Body of pancreas (tissue), 4 donors: ENCODE results near the gene OR6C76. TPM values are rescaled to one million over a fixed set of nuclear protein-coding genes. Genes with fewer than 3 reads are reported as not detected.

ENCODE experiments used
- ATAC-seq: fragments of 150-250 bp; one replicate; pipeline ENCODE4 v1.9.1; 2016
- DNase-seq, 4 donors: peaks; one replicate each; pipeline ENCODE4 v3.0.0-alpha.2; 2019
- H3K27ac ChIP-seq, 4 donors: fragments of 200-600 bp; sonication (generic); 1 replicate in 3 of 4; 2 replicates in 1 of 4; pipeline versions ENCODE4 v1.5.1 to v1.6.1; 2016 to 2019; ENCODE audit warnings: mild to moderate bottlenecking in 1 of 4, mixed read lengths in 1 of 4, moderate library complexity in 1 of 4
- H3K27me3 ChIP-seq, 2 donors: fragments of 200-600 bp; sonication (generic); one replicate each; pipeline ENCODE4 v1.6.0; 2016; ENCODE audit warnings: mild to moderate bottlenecking in 1 of 2
- H3K36me3 ChIP-seq, 2 donors: fragments of 200-600 bp; sonication (generic); replicated peaks in 1 of 2; 2 replicates each; pipeline ENCODE4 v1.5.1; 2016; ENCODE audit warnings: low read depth in 2 of 2; ENCODE audit not compliant: insufficient read depth in 1 of 2
- H3K4me1 ChIP-seq: fragments of 200-600 bp; sonication (generic); one replicate; pipeline ENCODE4 v1.6.0; 2016
- H3K4me3 ChIP-seq, 2 donors: fragments of 200-600 bp; sonication (generic); 1 replicate in 1 of 2; 2 replicates in 1 of 2; pipeline ENCODE4 v1.5.1; 2016 to 2019
- H3K9me3 ChIP-seq, 3 donors: fragments of 200-600 bp; sonication (generic); 1 replicate in 2 of 3; 2 replicates in 1 of 3; pipeline ENCODE4 v1.5.1; 2016
- CTCF ChIP-seq, 7 experiments: fragments of 450-650 bp in 4 of 7; fragments of 200-600 bp in 3 of 7; sonication (generic) in 3 of 7; IDR thresholded peaks; one replicate each; pipeline ENCODE4 v1.5.1; 2016 to 2019; ENCODE audit warnings: antibody characterized with exemption in 7 of 7
- POLR2A ChIP-seq, 3 donors: fragments of 450-650 bp; IDR thresholded peaks; one replicate each; pipeline ENCODE4 v1.6.1; 2016; ENCODE audit warnings: antibody characterized with exemption in 3 of 3, mild to moderate bottlenecking in 2 of 3
- WGBS, 2 donors: methylation state at CpG; one replicate each; pipeline ENCODE4 v1.1.5; 2017; 5-methylcytosine and 5-hydroxymethylcytosine counted together
- intact Hi-C: fragments of 100-400 bp; cut with DNase I; formaldehyde crosslinking; loops from one replicate; pipeline ENCODE4 v1.15.1; 2023
- total RNA-seq, 2 donors: library from RNA; depleted of rRNA; stranded (reverse); fragments of >200 nt; gene quantifications; one replicate each; pipeline ENCODE4 v1.1.0, GENCODE V29; 2016

OR6C76 gene
- total RNA-seq, 2 donors from 2014 or later, result not detected

- 90 to 91% methylated on average over 3 of the region's 3 CpGs for WGBS, 2 donors
Measured at GRCh38 chr12:55470088-55470829, 44.2 kb downstream of the OR6C76 start, which contains the start of gene OR6C70. OR6C70 (minus strand) TSS chr12:55470138; CDS start chr12:55470138, 0 bp downstream.

GRCh38 chr12:55472264-55472663, 46.2 kb downstream of the OR6C76 start:
- Histone ChIP-seq H3K4me3 (no peak overlapping the region), H3K9me3 (no peaks in the 10 kb centered on the region), H3K27ac (no peak overlapping the region), H3K4me1 (no peaks in the 10 kb centered on the region), H3K27me3 (no peaks in the 10 kb centered on the region), H3K36me3 (no peaks in the 10 kb centered on the region)
- DNase-seq (no peak), ATAC-seq (no peak)
- intact Hi-C loops, result no loop called here
- 88 to 94% methylated on average over 1 of the region's 1 CpG for WGBS, 2 donors
- no peak for TF ChIP-seq POLR2A (IDR thresholded peaks at IDR 0.05)
- TF ChIP-seq CTCF (IDR thresholded peaks at IDR 0.05), result no peak

More at GRCh38 chr12:55470088-55470829, 44.2 kb downstream of the OR6C76 start, which contains the start of gene OR6C70:
- H3K27me3 ChIP-seq, result no peaks in the 10 kb centered on the region
- DNase-seq (no peak), ATAC-seq (no peak)
- H3K4me3 ChIP-seq, result no peak within 1 kb of the TSS
- H3K36me3 ChIP-seq, result no peaks in the 10 kb centered on the region
- no peak within 1 kb of the TSS for H3K27ac ChIP-seq
- TF ChIP-seq POLR2A (IDR thresholded peaks at IDR 0.05) (no peak), CTCF (IDR thresholded peaks at IDR 0.05) (no peak)
- H3K9me3 ChIP-seq, result no peaks in the 10 kb centered on the region
- no peaks in the 10 kb centered on the region for H3K4me1 ChIP-seq
- intact Hi-C loops, result no loop called here

Other genes starting within 250 kb of the OR6C76 start
- not detected for gene OR10A7, start 205.2 kb upstream of the OR6C76 start, total RNA-seq
- not detected for gene OR6C74, start 181.6 kb upstream of the OR6C76 start, total RNA-seq
- not detected for gene OR6C6, start 129.7 kb upstream of the OR6C76 start, total RNA-seq
- not detected for gene OR6C1, start 111.9 kb upstream of the OR6C76 start, total RNA-seq
- not detected for gene OR6C3, start 95.5 kb upstream of the OR6C76 start, total RNA-seq
- not detected for gene OR6C75, start 63.3 kb upstream of the OR6C76 start, total RNA-seq
- gene OR6C65, start 25.7 kb upstream of the OR6C76 start, total RNA-seq, result not detected
- not detected for gene OR6C2, start 17.8 kb downstream of the OR6C76 start, total RNA-seq
- gene OR6C70, start 43.9 kb downstream of the OR6C76 start, total RNA-seq, result not detected
- gene OR6C68, start 66.1 kb downstream of the OR6C76 start, total RNA-seq, result not detected
- not detected for gene OR6C4, start 123.3 kb downstream of the OR6C76 start, total RNA-seq
- gene OR2AP1, start 146.2 kb downstream of the OR6C76 start, total RNA-seq, result not detected
- not detected for gene OR10P1, start 210.6 kb downstream of the OR6C76 start, total RNA-seq